ENCODE results near the gene CCSER1.

The CCSER1 gene

DNA sequence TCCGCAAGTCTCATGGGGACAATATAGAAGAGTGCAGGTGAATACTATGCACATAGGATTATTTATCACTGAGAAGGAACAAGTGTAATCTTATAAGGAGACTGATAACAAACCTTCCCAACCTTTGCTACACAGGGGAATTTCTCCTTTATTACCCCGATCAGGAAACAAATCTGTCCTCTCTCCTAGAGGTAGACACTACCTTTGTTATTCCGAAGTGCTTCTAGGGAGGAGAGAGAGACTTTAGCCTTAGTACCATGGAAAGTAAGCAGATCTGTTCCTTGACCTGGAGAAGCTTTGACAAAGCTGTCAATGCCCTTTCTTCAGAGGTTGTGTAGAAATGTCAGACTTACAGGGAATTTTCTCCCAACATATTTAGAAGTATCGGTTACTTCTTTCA, 475.5 kb downstream of the CCSER1 start:
- no peak overlapping the region for H3K9ac ChIP-seq
- H3K36me3 ChIP-seq: no peaks in the 10 kb centered on the region
- H3K4me2 ChIP-seq: no peak overlapping the region
- H3K27ac ChIP-seq: no peak overlapping the region
- H3K4me1 ChIP-seq: no peaks in the 10 kb centered on the region
- no peaks in the 10 kb centered on the region for H4K20me1 ChIP-seq
- no peaks in the 10 kb centered on the region; a peak in 2 of 22 replicates for H3K9me3 ChIP-seq (replicated peaks in 1 of 11)
- H3K27me3 ChIP-seq: no peaks in the 10 kb centered on the region
- no peak for TF ChIP-seq Cebpa-rat (IDR thresholded peaks at IDR 0.05)
- no peak overlapping the region for H3K4me3 ChIP-seq

DNA sequence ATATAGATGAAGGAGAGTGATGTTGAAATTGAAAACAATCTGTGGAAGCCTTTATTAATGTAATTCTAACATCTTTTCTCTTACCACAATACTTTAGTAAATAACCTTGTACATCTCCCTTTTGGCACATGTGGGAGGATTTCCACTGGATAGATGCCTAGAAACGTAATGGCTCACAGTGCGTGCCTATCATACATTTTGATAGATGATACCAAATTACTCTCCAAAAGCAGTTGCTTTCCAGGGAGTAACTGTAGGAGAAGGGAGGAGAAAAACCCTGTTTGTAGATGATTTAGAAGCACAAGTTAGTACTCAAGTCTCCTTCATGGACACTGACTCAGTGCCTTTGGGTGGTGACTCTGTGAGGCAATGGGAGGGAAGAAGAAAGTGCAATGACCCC, 476.3 kb downstream of the CCSER1 start:
- no peak overlapping the region for H3K4me2 ChIP-seq
- H3K36me3 ChIP-seq: no peaks in the 10 kb centered on the region
- H3K4me3 ChIP-seq: no peak overlapping the region
- no peak overlapping the region for H3K27ac ChIP-seq
- H4K20me1 ChIP-seq: no peaks in the 10 kb centered on the region
- H3K9ac ChIP-seq: no peak overlapping the region
- no peak for TF ChIP-seq Cebpa-rat (IDR thresholded peaks at IDR 0.05)
- H3K4me1 ChIP-seq: no peaks in the 10 kb centered on the region
- no peaks in the 10 kb centered on the region for H3K27me3 ChIP-seq
- H3K9me3 ChIP-seq (replicated peaks in 1 of 11): no peaks in the 10 kb centered on the region; a peak in 2 of 22 replicates

DNA sequence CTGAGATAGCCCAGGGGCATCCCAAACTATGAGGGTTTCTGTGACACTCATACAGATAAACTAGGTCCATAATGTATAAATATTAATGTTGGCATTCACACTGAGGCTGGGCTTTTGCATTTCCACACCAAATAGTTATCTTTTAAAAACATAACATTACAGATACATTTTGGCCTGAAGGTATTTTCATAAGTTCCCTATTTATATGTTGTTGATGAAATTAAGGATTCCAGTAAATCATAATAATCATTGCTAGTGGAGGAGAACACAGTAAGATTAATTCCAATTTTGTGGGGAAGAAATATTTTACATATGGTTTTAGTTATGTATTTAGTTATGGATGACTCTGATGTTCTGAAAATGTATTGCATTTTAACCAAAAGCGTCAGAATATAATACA, 479.6 kb downstream of the CCSER1 start:
- TF ChIP-seq Cebpa-rat (IDR thresholded peaks at IDR 0.05): no peak
- H3K9me3 ChIP-seq (replicated peaks in 1 of 11): no peaks in the 10 kb centered on the region; a peak in 2 of 22 replicates
- no peak overlapping the region for H3K4me3 ChIP-seq
- no peak overlapping the region for H3K9ac ChIP-seq
- H4K20me1 ChIP-seq: no peaks in the 10 kb centered on the region
- H3K4me1 ChIP-seq: no peaks in the 10 kb centered on the region
- H3K4me2 ChIP-seq: no peak overlapping the region
- H3K36me3 ChIP-seq: no peaks in the 10 kb centered on the region
- H3K27ac ChIP-seq: no peak overlapping the region
- H3K27me3 ChIP-seq: no peaks in the 10 kb centered on the region

DNA sequence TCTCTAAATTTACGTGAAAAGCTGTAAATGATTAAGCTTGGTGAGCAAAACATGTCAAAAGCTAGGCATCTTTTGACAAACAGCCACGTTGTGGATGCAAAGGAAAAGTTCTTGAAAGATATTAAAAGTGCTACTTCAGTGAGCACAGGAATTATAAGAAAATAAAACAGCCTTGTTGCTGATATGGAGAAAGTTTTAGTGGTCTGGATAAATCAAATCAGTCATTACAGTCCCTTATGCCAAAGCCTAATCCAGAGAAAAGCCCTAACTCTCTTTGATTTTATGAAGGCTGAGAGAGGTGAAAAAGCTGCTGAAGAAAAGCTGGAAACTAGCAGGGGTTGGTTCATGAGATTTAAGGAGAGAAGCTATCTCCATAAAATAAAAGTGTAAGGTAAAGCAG, 487.2 kb downstream of the CCSER1 start:
- H3K36me3 ChIP-seq: no peaks in the 10 kb centered on the region
- H3K4me2 ChIP-seq: no peak overlapping the region
- H3K27me3 ChIP-seq: no peaks in the 10 kb centered on the region
- H3K27ac ChIP-seq: no peak overlapping the region
- TF ChIP-seq Cebpa-rat (IDR thresholded peaks at IDR 0.05): no peak
- no peaks in the 10 kb centered on the region for H3K4me1 ChIP-seq
- H4K20me1 ChIP-seq: no peaks in the 10 kb centered on the region
- H3K9me3 ChIP-seq (replicated peaks in 1 of 11): no peaks in the 10 kb centered on the region
- H3K4me3 ChIP-seq: no peak overlapping the region
- H3K9ac ChIP-seq: no peak overlapping the region

DNA sequence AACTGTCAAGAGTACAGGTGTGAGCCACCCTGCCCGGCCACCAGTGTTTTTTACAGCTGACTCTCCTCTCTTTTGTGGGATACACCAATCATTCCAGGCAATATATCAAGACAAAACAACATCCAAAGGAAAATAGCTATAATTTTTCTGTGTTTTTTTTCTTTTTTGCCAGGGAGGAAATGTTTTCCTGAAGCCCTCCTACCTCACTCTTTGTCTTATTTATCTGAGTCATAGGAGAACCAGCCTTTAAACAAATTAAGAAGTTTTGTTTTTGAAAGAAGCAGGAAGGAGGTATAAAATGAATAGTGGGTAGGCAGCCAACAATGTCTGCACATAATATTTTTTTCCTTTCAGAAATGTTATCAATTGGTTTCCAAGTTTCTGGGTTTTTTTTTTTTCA, 493.9 kb downstream of the CCSER1 start:
- Histone ChIP-seq H3K4me1 (no peaks in the 10 kb centered on the region), H3K4me2 (no peak overlapping the region), H3K36me3 (no peaks in the 10 kb centered on the region), H3K27me3 (no peaks in the 10 kb centered on the region), H3K9me3 (replicated peaks in 1 of 11) (no peaks in the 10 kb centered on the region), H3K27ac (no peak overlapping the region), H3K9ac (no peak overlapping the region), H4K20me1 (no peaks in the 10 kb centered on the region), H3K4me3 (no peak overlapping the region)
- TF ChIP-seq Cebpa-rat (IDR thresholded peaks at IDR 0.05): no peak

DNA sequence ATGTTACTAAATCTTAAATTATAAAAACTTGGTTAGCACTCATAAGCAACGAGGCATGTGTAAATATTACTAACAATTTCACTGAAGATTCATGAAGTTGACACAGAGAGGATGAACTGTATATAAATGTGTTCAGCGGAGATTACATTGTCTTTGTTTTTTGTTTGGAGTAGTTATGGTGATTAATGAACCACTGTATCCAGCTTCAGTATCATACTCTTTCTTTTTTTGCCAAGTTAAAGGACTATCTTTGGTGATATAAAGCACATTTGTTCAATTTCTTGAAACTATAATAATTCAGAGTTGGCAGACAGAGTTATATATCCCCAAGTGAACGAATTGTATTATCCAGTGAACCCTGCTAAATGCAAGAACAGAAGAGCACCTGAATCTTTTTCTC, 497.6 kb downstream of the CCSER1 start:
- H3K36me3 ChIP-seq: no peaks in the 10 kb centered on the region
- no peak for TF ChIP-seq Cebpa-rat (IDR thresholded peaks at IDR 0.05)
- no peaks in the 10 kb centered on the region for H3K9me3 ChIP-seq (replicated peaks in 1 of 11)
- H3K4me1 ChIP-seq: no peaks in the 10 kb centered on the region
- H3K27me3 ChIP-seq: no peaks in the 10 kb centered on the region
- no peak overlapping the region for H3K9ac ChIP-seq
- H4K20me1 ChIP-seq: no peaks in the 10 kb centered on the region
- H3K27ac ChIP-seq: no peak overlapping the region
- no peak overlapping the region for H3K4me2 ChIP-seq
- H3K4me3 ChIP-seq: no peak overlapping the region

DNA sequence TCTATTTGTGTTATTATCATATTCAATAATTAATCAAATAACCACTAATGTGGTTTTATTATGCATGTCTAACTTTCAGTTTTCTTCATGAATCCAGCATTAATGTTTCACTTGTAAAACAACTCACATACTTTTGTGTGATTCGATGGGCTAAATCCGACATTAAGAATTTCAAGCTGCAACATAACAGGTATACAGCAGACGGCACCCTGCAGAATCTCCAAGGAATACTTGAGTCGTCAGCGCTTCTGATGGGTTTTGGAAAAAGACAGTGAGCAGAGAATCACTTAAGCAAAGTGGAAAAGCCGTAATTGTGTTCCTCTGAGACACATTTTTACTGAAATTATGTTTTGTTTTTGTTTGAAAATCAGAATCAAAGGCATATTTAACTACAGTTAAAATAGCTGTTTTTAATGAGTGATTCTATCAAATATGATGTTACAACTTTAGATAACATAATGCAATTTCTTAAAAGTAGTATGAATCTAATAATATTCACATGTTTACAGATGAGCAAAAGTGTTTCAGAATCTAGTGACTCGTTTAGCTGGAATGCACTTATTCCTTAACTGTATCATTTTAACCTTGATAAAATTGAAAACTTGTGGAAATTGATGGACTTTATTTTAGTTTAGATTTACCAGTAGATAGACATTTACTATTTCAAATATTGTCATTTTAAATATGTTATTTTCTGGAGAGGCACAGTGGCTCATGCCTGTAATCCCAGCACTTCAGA, 514.8 kb downstream of the CCSER1 start:
- Histone ChIP-seq H3K36me3 (no peaks in the 10 kb centered on the region), H4K20me1 (no peaks in the 10 kb centered on the region), H3K27me3 (no peaks in the 10 kb centered on the region), H3K9ac (no peak overlapping the region), H3K27ac (no peak overlapping the region), H3K9me3 (replicated peaks in 1 of 11) (no peaks in the 10 kb centered on the region), H3K4me3 (no peak overlapping the region), H3K4me2 (no peak overlapping the region), H3K4me1 (no peaks in the 10 kb centered on the region)
- TF ChIP-seq Cebpa-rat (IDR thresholded peaks at IDR 0.05): no peak

DNA sequence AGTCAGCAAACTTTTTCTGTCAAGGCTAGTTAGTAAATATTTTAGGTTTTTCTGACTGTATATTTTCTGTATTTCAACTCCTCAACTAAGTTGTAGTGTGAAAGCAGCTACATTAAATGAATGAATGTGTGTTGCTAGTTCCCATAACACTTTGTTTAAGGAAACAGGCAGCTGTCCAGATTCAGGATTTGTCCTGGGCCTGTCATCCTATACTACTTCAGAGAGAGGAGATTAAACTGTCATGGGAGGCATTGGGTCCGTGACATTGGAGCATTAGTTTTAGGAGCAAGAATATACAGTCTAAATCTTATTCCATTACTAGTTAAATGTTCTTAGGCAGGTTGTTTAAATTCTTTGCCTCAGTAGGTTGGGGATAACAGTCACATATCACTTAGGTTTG, 516.0 kb downstream of the CCSER1 start:
- Histone ChIP-seq H3K4me1 (no peaks in the 10 kb centered on the region), H3K4me2 (no peak overlapping the region), H3K9ac (no peak overlapping the region), H3K36me3 (no peaks in the 10 kb centered on the region), H3K4me3 (no peak overlapping the region), H3K27me3 (no peaks in the 10 kb centered on the region), H4K20me1 (no peaks in the 10 kb centered on the region), H3K9me3 (replicated peaks in 1 of 11) (no peaks in the 10 kb centered on the region), H3K27ac (no peak overlapping the region)
- no peak for TF ChIP-seq Cebpa-rat (IDR thresholded peaks at IDR 0.05)

DNA sequence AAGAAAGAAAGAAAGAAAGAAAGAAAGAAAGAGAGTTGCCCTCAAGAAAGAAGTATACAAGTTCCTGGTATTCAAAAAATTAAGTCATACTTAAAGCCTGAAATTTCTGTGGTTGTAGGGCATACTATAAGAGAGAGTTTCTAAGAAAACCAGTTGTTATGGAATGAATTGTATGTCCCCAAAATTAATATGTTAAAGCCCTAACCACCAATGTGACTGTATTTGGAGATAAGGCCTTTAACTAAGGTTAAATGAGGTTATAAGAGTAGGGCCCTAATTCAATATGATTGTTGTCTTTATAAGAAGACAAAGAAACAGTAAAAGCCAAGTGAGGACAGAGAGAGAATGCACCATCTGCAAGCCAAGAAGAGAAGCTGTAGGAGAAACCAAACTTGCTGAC, 521.1 kb downstream of the CCSER1 start:
- no peaks in the 10 kb centered on the region for H4K20me1 ChIP-seq
- H3K27ac ChIP-seq: no peak overlapping the region
- no peaks in the 10 kb centered on the region for H3K4me1 ChIP-seq
- H3K9me3 ChIP-seq (replicated peaks in 1 of 11): no peaks in the 10 kb centered on the region
- TF ChIP-seq Cebpa-rat (IDR thresholded peaks at IDR 0.05): no peak
- no peaks in the 10 kb centered on the region for H3K27me3 ChIP-seq
- no peaks in the 10 kb centered on the region for H3K36me3 ChIP-seq
- H3K4me3 ChIP-seq: no peak overlapping the region
- H3K4me2 ChIP-seq: no peak overlapping the region
- no peak overlapping the region for H3K9ac ChIP-seq

DNA sequence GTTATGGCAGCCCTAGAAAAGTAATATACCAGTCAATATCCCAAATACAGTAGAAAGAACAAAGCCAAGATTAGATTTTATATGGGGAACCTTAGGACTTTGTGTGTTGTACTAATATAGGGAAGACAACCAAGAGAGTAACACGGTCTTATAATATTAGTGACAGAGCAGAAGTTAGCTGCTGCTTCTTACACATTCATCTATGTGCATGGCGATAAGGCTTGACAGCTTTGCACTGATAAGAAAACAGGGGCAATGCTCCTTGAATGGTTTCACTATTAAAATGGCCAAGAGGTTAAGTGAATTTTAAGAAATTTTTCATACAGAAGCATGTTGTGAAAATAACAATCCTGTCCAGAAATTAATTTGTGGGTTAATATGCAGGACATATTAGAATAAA, 521.6 kb downstream of the CCSER1 start:
- Histone ChIP-seq H3K9me3 (replicated peaks in 1 of 11) (no peaks in the 10 kb centered on the region), H3K4me1 (no peaks in the 10 kb centered on the region), H4K20me1 (no peaks in the 10 kb centered on the region), H3K27ac (no peak overlapping the region), H3K36me3 (no peaks in the 10 kb centered on the region), H3K9ac (no peak overlapping the region), H3K27me3 (no peaks in the 10 kb centered on the region), H3K4me2 (no peak overlapping the region), H3K4me3 (no peak overlapping the region)
- no peak for TF ChIP-seq Cebpa-rat (IDR thresholded peaks at IDR 0.05)

Measured in BLaER1 treated with 17β-estradiol and CSF1 and Interleukin-3, amounts not matched to agents 10 nM and 100 nM (cell line).